ENCODE results near the gene PDLIM5. TPM values are rescaled to one million over a fixed set of nuclear protein-coding genes. Genes with fewer than 3 reads are reported as not detected.

The PDLIM5 gene
- total RNA-seq, 1 experiment from 2014 or later, result 44.7 TPM

- no peaks in the 10 kb centered on the region for H3K9me3 ChIP-seq (ENCODE audit: control insufficient read depth, insufficient read depth, low read depth, low read length)
- H3K4me3 ChIP-seq (ENCODE audit: low read depth in 2 of 2, low read length in 2 of 2), result no peak overlapping the region
- no peak for TF ChIP-seq CTCF (IDR thresholded peaks at IDR 0.05)
- no peak for TF ChIP-seq TCF7L2 (IDR thresholded peaks at IDR 0.05; ENCODE audit: low read depth, low read length)
- no peak for TF ChIP-seq POLR2AphosphoS5 (IDR thresholded peaks at IDR 0.05; ENCODE audit: low read depth, low read length)
- TF ChIP-seq SIN3A (IDR thresholded peaks at IDR 0.05; ENCODE audit: borderline replicate concordance, insufficient read depth, low read depth, low read length), result no peak
- TF ChIP-seq, protein P1, sequence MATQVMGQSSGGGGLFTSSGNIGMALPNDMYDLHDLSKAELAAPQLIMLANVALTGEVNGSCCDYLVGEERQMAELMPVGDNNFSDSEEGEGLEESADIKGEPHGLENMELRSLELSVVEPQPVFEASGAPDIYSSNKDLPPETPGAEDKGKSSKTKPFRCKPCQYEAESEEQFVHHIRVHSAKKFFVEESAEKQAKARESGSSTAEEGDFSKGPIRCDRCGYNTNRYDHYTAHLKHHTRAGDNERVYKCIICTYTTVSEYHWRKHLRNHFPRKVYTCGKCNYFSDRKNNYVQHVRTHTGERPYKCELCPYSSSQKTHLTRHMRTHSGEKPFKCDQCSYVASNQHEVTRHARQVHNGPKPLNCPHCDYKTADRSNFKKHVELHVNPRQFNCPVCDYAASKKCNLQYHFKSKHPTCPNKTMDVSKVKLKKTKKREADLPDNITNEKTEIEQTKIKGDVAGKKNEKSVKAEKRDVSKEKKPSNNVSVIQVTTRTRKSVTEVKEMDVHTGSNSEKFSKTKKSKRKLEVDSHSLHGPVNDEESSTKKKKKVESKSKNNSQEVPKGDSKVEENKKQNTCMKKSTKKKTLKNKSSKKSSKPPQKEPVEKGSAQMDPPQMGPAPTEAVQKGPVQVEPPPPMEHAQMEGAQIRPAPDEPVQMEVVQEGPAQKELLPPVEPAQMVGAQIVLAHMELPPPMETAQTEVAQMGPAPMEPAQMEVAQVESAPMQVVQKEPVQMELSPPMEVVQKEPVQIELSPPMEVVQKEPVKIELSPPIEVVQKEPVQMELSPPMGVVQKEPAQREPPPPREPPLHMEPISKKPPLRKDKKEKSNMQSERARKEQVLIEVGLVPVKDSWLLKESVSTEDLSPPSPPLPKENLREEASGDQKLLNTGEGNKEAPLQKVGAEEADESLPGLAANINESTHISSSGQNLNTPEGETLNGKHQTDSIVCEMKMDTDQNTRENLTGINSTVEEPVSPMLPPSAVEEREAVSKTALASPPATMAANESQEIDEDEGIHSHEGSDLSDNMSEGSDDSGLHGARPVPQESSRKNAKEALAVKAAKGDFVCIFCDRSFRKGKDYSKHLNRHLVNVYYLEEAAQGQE (IDR thresholded peaks at IDR 0.05; ENCODE audit: insufficient read depth in 1 of 2, low read depth in 2 of 2, low read length in 1 of 2), result no peak
- intact Hi-C loops (cut with micrococcal nuclease; ENCODE audit: unreplicated experiment) (no loop called here), in situ Hi-C loops (cut with HindIII; ENCODE audit: low pct_unique_long_range_greater_than_20kb, low sequenced_read_pairs) (no loop called here)
- ChIA-PET CTCF (no interaction called here), POLR2A (no interaction called here)
- no peaks in the 10 kb centered on the region for H3K27me3 ChIP-seq (ENCODE audit: control insufficient read depth, insufficient read depth, low read length)
- H3K27ac ChIP-seq (ENCODE audit: low read length), result no peak overlapping the region
- BruUV-seq (replicated peaks), result no TSS peak
- ATAC-seq (no peak), DNase-seq (ENCODE audit: low read depth, low spot score) (no peak)
- no peaks in the 10 kb centered on the region for H3K4me1 ChIP-seq (ENCODE audit: control insufficient read depth, insufficient read depth, low read length)
- no peaks in the 10 kb centered on the region for H3K36me3 ChIP-seq (ENCODE audit: control insufficient read depth, insufficient read depth, low read length)
Measured at GRCh38 chr4:94527556-94528233, 76.0 kb downstream of the PDLIM5 start.

DNA sequence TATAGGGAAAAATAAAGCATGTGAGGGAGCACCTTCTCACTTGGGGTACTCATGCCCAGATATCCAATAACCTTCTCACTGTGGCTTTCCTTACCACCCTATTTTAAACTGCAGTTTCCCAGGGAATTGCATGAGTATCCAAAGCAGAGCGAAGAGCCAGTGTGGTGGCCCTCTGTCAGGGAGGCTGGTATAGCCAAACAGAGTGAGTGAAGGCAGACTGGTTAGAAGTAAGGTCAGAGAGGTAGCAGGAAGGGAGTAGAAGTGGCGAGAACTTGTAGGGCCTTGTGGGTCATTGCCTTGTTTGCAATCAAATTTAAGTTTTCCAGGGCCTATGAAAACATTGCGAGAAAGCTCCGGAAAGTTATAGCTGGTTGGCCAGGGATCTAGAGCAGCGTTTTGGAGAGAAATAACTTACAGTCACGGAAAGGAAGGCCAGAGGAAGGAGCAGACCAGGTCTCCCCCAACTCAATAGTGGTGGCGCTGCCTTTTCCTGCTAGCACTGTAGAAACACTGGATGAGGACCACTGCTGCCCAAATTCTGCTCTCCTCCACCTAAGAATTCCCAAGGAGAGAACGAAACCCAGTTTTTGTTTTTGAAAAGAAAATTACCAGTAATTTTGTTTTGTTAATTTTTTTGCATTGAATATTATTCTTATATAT lies 77.2 kb downstream of the PDLIM5 start:
- Histone ChIP-seq H3K4me3 (ENCODE audit: low read depth in 2 of 2, low read length in 2 of 2) (no peak overlapping the region), H3K27ac (ENCODE audit: low read length) (no peak overlapping the region), H3K9me3 (ENCODE audit: control insufficient read depth, insufficient read depth, low read depth, low read length) (no peaks in the 10 kb centered on the region), H3K36me3 (ENCODE audit: control insufficient read depth, insufficient read depth, low read length) (no peaks in the 10 kb centered on the region), H3K4me1 (ENCODE audit: control insufficient read depth, insufficient read depth, low read length) (no peaks in the 10 kb centered on the region), H3K27me3 (ENCODE audit: control insufficient read depth, insufficient read depth, low read length) (no peaks in the 10 kb centered on the region)
- no peak for DNase-seq (ENCODE audit: low read depth, low spot score)
- CTCF ChIA-PET, result no interaction called here
- intact Hi-C loops (cut with micrococcal nuclease; ENCODE audit: unreplicated experiment) (no loop called here), in situ Hi-C loops (cut with HindIII; ENCODE audit: low pct_unique_long_range_greater_than_20kb, low sequenced_read_pairs) (no loop called here)
- TF ChIP-seq, protein P1 (IDR thresholded peaks at IDR 0.05; ENCODE audit: insufficient read depth in 1 of 2, low read depth in 2 of 2, low read length in 1 of 2), result no peak
- TF ChIP-seq CTCF (IDR thresholded peaks at IDR 0.05) (no peak), TCF7L2 (IDR thresholded peaks at IDR 0.05; ENCODE audit: low read depth, low read length) (no peak), SIN3A (IDR thresholded peaks at IDR 0.05; ENCODE audit: borderline replicate concordance, insufficient read depth, low read depth, low read length) (no peak), POLR2AphosphoS5 (IDR thresholded peaks at IDR 0.05; ENCODE audit: low read depth, low read length) (no peak)
- BruUV-seq (replicated peaks), result no TSS peak
- POLR2A ChIA-PET, result no interaction called here
- no peak for ATAC-seq
